T follicular helper cell (primary cell): ENCODE data around the gene ZNF532.
"Not testable (repeated sequence)": the region's sequence is repeated elsewhere in the genome, so short reads cannot be mapped to it uniquely, and the experiment has no call there.

Experiments
- DNase-seq: peaks from one replicate; pipeline ENCODE4 v3.0.0-alpha.2; 2020; ENCODE audit warnings: low read depth

ZNF532 gene

GRCh38 chr18:58900015-58900649 is 35.5 kb downstream of the ZNF532 start:
- DNase-seq = no peak

GRCh38 chr18:58901143-58901542 is 36.5 kb downstream of the ZNF532 start:
- no peak for DNase-seq

- no peak for DNase-seq
Observed at GRCh38 chr18:58901783-58902182, 37.1 kb downstream of the ZNF532 start.

GRCh38 chr18:58902961-58903360 is 38.3 kb downstream of the ZNF532 start:
- no peak for DNase-seq

- DNase-seq = no peak
Observed at GRCh38 chr18:58903533-58903932, 38.9 kb downstream of the ZNF532 start.

- DNase-seq = no peak
Observed at GRCh38 chr18:58905777-58906428, 41.2 kb downstream of the ZNF532 start.

- DNase-seq = no peak
Observed at GRCh38 chr18:58908006-58908405, 43.3 kb downstream of the ZNF532 start.

- no peak for DNase-seq
Observed at GRCh38 chr18:58909521-58909920, 44.8 kb downstream of the ZNF532 start.

GRCh38 chr18:58911241-58911640 is 46.6 kb downstream of the ZNF532 start:
- no peak for DNase-seq

- DNase-seq = no peak
Observed at GRCh38 chr18:58911766-58912165, 47.1 kb downstream of the ZNF532 start.

- DNase-seq = no peak
Observed at GRCh38 chr18:58915006-58915799, 50.5 kb downstream of the ZNF532 start.

GRCh38 chr18:58915995-58916394 is 51.3 kb downstream of the ZNF532 start:
- DNase-seq = no peak

- DNase-seq = not testable (repeated sequence)
Observed at GRCh38 chr18:58919934-58920333, 55.3 kb downstream of the ZNF532 start.

GRCh38 chr18:58922995-58923394 is 58.3 kb downstream of the ZNF532 start:
- no peak for DNase-seq

GRCh38 chr18:58924473-58924872 is 59.8 kb downstream of the ZNF532 start:
- DNase-seq = no peak

- DNase-seq = no peak
Observed at GRCh38 chr18:58927659-58928058, 63.0 kb downstream of the ZNF532 start.

GRCh38 chr18:58928386-58928785 is 63.7 kb downstream of the ZNF532 start:
- no peak for DNase-seq

GRCh38 chr18:58929206-58929605 is 64.5 kb downstream of the ZNF532 start:
- no peak for DNase-seq

GRCh38 chr18:58934356-58934755 is 69.7 kb downstream of the ZNF532 start:
- DNase-seq = no peak

GRCh38 chr18:58934933-58935577 is 70.4 kb downstream of the ZNF532 start:
- no peak for DNase-seq

GRCh38 chr18:58937071-58937886 is 72.6 kb downstream of the ZNF532 start:
- DNase-seq = no peak

GRCh38 chr18:58937887-58938267 is 73.2 kb downstream of the ZNF532 start:
- no peak for DNase-seq
